HG02885 (cell line): ENCODE results near the gene HOXA7.

Experiments
- ATAC-seq: cut with Tn5 transposase; IDR thresholded peaks from one replicate; pipeline ENCODE4 v1.9.1; 2021; ENCODE audit warnings: mild to moderate bottlenecking; ENCODE audit not compliant: unreplicated experiment, poor library complexity

Gene HOXA7

DNA sequence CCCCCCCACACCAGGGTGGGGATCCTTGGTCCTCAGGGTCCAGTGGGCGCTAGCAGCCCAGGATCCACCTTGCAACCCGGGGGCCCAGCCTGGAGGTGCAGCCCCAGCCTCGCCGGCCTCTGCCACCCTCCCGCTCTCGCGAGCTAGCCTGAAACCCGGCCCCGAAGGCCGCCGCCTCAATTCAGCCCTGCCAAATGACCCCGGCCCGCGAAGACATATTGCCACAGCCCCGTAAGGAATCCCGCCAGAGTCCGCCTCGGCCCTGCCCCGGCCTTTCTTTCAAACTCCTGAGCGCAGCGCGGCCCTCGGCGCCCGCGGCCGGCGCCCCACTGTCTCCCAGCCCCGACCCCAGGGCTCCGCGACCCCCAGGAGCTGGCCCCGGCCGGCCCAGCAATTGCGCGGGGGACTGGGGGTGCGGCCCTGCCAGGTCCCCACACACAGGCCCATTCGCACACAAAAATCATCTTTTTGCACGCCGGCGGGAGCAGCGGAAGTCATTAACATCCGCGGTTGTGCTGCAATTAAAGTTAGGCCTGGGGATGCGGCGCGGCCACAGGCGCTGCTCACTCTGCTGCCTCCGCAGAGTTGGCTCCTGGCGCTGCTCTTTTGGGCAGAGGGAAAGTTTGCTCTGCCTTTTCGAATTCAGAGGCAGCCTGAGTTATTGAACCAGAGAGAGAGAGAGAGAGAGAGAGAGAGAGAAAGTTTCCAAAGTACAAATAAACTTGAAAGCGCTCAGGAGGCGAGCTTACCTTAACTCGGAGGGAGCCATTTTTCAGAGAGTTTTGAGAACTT is 16.9 kb downstream of the HOXA7 start:
- ATAC-seq: no peak

DNA sequence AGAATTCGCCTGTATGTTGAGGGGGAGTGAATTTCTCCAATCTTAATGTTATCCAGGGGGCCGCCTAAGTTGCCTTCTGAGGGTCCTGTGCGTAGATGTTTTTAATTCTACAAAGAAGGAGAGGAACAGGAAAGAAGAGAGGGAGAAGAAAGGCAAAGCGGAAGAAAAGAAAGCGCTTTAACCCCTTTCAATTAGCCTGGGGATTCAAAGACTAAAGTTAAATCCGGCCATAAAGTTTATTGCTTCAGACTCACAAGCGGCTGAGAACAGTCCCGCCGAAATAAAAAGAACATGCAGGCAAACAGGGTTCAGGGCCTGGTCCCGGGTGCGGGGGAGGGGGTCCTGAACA is 17.5 kb downstream of the HOXA7 start:
- ATAC-seq: no peak

DNA sequence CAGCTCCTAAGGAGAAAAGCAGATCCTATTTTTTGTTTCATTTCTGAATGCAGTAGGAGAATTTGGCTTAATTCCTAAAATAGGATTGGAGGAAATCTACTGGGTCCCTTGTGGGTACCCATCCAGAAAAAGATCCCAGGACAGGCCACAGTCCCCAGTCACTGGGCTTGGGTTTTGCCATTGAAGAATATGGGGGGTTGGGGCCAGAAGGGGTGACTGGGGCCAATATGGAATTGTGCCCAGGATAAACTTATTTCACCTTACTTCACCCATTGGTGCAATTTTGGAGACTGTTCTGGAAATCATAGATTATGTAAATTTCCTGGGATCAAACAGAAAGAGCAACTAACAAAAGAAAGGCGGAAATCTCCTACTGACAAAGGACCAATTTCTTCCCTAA is 18.0 kb downstream of the HOXA7 start:
- ATAC-seq: no peak

DNA sequence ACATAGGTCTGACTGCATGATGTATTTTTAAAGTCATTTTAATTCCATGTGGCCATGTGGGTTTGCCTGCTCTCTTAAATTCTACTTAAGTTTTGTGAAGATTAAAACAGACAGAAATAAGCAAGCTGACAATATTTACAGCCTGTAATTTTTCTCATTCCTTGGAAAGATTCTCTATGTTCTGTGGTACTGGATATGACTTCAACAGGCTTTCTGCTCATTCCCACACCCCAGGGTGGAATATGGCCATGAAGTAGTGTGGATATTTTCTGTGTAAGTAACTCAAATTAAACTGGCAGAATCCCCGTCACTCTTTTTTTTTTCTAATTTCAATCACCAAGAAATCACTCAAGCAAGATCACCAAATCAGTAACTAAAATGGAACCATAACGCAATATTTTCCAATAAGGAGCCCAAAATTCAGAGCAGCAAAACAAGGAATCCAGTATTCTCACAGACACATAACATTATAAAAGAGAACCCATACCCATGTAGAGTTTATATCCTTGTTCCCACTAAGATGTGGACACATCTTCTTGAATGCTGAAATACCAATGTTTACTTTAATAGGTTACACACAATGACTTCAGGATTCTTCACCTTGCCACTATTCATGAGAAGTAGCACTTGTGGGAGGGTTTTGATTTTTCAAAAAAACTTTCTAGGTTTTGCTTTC is 18.7 kb downstream of the HOXA7 start:
- ATAC-seq: no peak

- peak; percentile 43 for ATAC-seq
Observed at GRCh38 chr7:27134392-27134791, 22.1 kb downstream of the HOXA7 start.

DNA sequence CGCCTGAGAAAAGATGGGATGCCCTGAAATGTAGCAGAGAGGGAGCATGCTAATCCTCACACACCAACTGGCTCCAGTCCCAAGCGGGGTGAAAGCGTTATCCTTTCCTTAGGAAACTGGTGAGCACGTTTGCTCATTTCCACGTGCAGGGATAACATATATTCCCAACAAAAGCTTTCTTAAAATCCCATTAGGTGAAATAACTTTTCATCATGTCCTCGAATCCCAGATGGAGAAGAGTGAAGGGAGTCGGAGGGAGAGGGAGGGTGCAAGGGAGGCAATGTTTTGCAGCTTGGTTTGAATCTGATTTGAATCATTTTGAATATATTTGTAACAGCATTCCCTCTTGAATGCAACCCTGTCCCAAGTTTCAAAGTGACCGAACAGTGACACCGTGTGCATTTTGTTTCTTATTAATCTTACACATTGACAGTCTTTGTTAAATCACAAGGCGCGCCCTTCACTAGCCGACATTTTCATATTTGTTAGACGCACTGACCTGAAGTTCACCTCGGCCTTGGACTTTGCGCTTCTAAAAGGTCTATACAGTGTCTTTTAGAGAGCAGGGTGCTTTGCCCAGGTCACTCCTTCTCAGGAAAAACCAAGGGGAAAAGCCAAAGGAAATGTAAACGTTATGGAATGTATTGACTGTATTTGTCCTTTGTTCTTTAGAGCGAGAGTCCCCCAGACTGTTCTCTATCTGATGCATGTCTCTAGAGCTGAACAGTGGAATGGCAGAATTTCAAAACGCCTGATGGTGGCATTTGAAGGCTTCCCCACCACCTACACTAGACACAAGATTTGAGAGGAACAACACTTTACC is 22.9 kb downstream of the HOXA7 start:
- no peak for ATAC-seq

DNA sequence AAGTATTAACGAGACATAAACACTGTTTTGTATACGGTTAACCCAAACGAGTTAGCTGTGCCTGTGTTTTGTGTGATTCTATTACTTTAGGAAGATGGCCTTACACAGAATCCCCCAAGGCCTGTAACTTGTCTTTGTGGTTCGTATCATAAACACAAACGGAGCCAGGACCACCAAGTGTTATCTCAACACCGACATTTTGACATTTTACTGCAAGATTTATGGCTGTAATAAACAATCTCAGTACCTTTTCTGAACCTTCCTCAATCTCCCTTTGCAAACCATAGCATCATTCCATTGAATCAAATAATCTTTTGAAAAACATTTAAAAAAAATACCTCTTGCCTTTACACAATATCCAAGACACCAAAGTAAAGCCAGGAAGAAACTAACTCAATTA is 23.5 kb downstream of the HOXA7 start:
- no peak for ATAC-seq

DNA sequence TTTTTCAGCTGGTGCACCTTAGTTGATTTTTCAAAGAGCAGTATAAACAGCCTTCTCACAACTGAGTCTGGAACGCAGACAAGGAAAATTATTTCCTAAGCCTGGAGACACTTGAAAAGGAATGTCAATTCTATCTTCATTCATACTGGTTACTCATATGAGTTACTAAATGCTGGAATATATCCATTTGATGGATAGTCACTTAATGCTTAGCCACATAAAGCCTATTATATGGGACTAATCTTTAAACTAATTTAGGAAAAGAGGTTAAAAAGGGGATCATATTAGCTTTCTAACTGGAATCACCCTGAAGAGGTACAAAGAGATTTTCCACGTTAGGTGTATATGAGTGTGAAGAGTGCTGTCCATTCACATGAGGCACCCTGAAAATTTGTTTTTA is 24.3 kb downstream of the HOXA7 start:
- ATAC-seq: no peak

DNA sequence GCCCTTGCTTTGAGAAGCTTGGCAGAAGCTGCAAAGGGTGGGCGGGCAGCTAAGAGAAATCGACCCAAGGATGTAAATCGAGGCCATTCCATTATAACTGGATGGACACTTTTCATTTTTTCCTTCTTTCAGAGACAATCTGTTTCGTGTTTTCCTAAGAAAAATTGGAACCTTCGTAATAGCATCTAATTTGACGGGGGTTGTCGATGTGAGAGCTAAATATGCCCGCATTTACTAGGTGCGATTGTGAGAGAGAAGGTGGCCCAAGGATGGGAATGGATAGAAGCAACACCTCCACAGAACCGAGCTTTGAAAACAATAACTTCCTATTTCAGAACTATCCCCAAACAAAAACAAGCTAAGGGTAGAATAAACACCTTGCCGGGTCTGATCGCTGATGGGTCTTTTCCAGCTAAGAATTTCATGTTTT is 25.1 kb downstream of the HOXA7 start:
- ATAC-seq: no peak

DNA sequence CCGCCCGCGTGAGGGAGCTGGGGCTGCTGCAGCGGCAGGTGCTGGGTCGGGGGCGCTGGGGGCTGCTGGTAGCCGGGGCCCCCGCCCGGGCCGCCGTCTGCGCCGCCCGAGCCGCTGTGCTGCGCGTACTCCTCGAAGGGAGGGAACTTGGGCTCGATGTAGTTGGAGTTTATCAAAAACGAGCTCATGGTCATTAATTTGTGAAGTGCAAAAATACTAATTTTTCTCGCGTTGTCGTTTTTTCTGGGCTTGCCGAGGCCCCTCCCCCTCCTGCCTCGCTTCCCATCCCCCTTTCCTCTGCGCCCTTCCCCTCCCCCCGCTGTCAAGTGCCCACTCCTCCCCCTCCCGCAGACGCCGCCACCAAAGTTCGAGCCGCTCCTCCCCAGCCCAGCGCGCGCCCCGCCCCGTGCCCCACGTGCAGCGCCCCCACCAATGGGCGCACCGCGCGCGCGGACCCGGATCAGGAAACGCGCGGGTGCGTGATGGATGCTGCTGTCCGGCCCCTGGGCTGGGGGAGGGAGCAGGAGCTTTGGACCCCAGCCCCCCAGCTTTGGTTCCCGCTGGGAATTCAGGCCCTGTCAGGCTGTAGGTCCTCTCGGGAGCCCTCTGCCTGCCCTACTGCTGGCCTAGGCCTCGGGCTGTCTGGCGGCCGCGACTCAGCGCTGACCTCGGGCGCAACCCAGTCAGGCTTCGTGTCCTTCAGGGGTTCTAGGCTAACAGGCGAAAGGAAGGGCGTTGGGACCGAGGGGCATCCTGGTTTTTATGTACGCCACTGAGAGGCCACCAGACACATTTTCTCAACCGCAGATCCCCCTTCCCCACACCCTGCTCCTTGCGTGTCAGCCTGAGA is 25.7 kb downstream of the HOXA7 start, which contains the start of gene HOXA4:
Gene HOXA4 (minus strand): TSS at position 218 of the 850 bp plus-strand sequence. CDS start 24 bp downstream, at position 194.
- peak; percentile 71 for ATAC-seq

GRCh38 chr7:27129729-27130539 is 26.5 kb downstream of the HOXA7 start:
- peak; percentile 23 for ATAC-seq

GRCh38 chr7:27128776-27129728 is 27.4 kb downstream of the HOXA7 start:
- ATAC-seq: no peak

GRCh38 chr7:27128034-27128433 is 28.4 kb downstream of the HOXA7 start:
- no peak for ATAC-seq

DNA sequence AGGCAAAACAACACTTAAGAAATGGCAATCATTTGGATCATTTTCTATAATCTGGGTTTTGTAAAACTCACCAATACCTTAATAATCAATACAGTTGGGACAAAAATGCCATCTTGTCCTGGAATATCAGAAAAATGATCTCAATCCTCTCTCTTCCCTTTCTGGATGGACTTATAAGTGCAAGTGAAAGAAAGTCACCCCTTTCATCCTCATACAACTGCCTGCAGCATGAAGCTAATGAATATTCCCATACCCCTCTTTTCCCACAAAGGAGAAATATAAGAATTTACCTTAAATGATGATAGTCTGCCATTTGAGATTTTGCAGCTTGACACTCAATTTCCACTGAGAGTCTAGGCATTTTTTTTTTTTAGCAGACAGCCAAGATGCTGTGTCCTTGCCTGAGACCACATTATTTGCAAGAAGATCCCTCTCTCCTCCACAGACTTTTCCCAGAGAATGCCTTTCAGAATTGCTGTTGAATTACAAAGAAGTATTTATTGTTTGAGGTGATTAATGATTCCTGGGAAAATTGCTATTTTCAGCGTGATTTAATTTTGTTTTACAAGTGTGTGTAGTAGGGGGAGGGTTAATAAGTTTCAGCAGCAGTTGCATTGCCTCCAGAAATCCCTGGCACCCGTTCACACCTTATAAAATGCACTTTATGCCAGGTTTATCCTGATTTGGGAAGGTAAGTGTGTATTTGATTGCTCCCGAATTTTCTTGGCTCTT is 29.7 kb downstream of the HOXA7 start:
- ATAC-seq: no peak

GRCh38 chr7:27125986-27126394 is 30.5 kb downstream of the HOXA7 start:
- ATAC-seq: no peak

DNA sequence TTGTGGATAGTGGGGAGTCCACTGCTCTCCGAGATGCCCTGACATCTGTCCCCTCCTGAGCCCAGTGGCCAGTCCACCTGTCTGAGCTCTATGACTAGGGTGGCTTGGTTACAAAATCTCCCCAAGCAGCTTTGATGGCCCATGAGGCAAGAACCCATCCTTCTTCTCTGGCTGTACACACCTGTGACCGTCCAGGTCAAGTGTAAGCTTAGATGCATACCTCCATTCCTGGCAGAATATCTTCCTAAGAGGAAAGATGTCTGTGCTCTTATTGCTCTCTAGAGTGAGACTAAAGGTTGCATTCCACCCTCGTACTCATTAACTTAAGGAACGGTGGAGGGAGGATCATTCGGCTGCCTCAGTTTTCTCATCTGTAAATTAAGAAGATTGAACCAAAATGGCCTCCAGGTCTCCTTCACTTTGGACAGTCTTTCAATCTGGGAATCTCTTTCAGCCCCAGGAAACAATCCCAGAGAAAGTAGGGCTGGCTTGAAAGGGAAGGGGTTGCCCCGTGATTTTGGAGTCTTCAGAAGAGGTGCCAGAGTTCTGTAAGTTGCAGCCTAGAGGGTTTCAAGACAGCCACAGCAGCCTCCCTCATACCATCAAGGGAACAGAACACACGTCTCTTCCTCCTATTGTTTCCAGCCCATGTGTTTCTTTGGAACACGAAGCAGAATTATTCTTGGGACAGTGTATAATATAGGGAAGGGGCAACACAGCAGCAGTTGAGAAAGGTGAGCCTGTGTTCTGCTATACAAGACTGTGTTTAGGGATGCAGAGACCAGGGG is 31.4 kb downstream of the HOXA7 start:
- no peak for ATAC-seq
